Mesothelial cell of epicardium (in vitro differentiated cells): Measurements from ENCODE around the gene MIB1. TPM values are rescaled to one million over a fixed set of nuclear protein-coding genes. Genes with fewer than 3 reads are reported as not detected.

Experiments used
- DNase-seq, 2 experiments: peaks; one replicate each; pipeline ENCODE4 v3.0.0; 2021; ENCODE audit warnings: low spot score in 2 of 2; ENCODE audit not compliant: unreplicated experiment in 2 of 2
- H3K27ac Mint-ChIP-seq: 2 replicates; pipeline ENCODE4 v1.8.0; 2021; ENCODE audit warnings: mixed read lengths
- H3K27me3 Mint-ChIP-seq: 2 replicates; pipeline ENCODE4 v1.8.0; 2021; ENCODE audit warnings: low read depth, mixed read lengths
- H3K36me3 Mint-ChIP-seq: 2 replicates; pipeline ENCODE4 v1.8.0; 2021; ENCODE audit warnings: mixed read lengths
- H3K4me1 Mint-ChIP-seq: 2 replicates; pipeline ENCODE4 v1.8.0; 2021; ENCODE audit warnings: mixed read lengths
- H3K4me3 Mint-ChIP-seq: 2 replicates; pipeline ENCODE4 v1.8.0; 2021; ENCODE audit warnings: mild to moderate bottlenecking, moderate library complexity, mixed read lengths
- H3K9me3 Mint-ChIP-seq: 2 replicates; pipeline ENCODE4 v1.8.0; 2021; ENCODE audit warnings: mixed read lengths
- total RNA-seq: library from RNA; stranded (reverse); gene quantifications from 3 replicates; pipeline ENCODE4 v1.2.1, GENCODE V29; 2021
- TF ChIP-seq, protein P1 (sequence below): fragments of 200-600 bp; sonication (generic); IDR thresholded peaks from one replicate; pipeline ENCODE4 v1.5.0; 2021; ENCODE audit warnings: antibody characterized with exemption; ENCODE audit not compliant: unreplicated experiment

MIB1 gene
- total RNA-seq, 1 donor from 2014 or later = 81.9 TPM

DNA sequence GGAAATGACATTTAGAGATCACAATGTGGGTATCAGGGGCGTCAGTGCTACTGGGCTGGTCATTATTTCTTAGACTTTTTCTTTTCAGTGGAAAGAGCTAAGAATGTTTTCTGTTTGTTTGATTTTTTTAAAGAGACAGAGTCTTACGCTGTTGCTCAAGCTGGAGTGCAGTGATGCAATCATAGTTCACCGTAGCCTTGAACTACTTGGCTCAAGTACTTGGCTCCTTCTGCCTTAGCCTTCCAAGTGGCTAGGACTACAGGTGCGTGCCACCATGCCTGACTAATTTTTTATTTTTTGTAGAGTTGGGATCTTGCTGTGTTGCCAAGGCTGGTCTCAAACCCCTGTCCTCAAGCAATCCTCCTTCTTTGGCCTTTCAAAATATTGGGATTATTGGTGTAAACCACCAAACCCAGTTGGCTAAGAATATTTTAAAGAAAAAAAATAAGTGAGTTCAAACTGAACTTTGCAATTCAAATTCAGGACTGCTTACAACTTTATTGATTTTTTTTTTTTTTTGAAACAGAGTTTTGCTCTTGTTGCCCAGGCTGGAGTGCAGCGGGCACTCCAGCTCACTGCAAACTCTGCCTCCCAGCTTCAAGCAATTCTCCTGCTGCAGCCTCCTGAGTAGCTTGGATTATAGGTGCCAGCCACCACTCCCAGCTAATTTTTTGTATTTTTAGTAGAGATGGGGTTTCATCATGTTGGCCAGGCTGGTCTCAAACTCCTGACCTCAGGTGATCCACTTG, 154.2 kb downstream of the MIB1 start:
- H3K9me3 Mint-ChIP-seq = peaks cover 13% of the 10 kb centered on the region
- H3K4me3 Mint-ChIP-seq = no peak overlapping the region
- H3K27ac Mint-ChIP-seq = no peak overlapping the region
- no peak for DNase-seq
- TF ChIP-seq, protein P1, sequence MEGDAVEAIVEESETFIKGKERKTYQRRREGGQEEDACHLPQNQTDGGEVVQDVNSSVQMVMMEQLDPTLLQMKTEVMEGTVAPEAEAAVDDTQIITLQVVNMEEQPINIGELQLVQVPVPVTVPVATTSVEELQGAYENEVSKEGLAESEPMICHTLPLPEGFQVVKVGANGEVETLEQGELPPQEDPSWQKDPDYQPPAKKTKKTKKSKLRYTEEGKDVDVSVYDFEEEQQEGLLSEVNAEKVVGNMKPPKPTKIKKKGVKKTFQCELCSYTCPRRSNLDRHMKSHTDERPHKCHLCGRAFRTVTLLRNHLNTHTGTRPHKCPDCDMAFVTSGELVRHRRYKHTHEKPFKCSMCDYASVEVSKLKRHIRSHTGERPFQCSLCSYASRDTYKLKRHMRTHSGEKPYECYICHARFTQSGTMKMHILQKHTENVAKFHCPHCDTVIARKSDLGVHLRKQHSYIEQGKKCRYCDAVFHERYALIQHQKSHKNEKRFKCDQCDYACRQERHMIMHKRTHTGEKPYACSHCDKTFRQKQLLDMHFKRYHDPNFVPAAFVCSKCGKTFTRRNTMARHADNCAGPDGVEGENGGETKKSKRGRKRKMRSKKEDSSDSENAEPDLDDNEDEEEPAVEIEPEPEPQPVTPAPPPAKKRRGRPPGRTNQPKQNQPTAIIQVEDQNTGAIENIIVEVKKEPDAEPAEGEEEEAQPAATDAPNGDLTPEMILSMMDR = no peak
- H3K27me3 Mint-ChIP-seq = no peaks in the 10 kb centered on the region
- H3K36me3 Mint-ChIP-seq = no peaks in the 10 kb centered on the region
- peaks cover 10% of the 10 kb centered on the region for H3K4me1 Mint-ChIP-seq

DNA sequence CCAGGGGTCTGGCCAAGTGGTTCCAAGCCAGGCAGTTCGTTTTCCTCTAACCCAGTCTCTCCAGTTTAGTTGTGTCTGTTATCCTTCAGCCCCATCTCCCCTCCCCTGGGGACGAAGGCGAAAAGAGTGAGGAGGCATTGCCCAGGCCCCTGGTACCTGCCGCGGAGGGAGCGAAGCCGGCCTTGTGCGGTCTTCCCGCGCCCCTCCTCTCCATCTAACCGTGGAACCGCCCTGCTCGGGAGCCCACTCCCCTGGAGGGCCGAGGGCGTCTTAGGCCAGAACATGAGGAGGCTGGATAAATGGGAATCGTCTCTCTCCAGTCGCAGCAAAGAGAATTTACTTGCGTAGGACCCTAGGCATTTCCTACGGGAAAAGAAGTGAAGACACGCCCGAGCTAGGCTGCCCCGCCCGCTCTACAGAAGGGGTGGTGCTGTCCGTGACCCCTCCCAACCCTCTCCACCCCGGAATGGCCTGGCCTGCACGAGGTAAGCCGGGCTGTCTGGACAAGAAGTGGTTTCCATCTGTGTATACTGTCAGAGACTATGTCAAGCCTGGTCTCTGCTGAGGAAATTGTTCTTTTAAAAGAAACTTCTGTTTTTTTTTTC, 156.2 kb downstream of the MIB1 start:
- no peak for DNase-seq
- H3K4me1 Mint-ChIP-seq = peaks cover 15% of the 10 kb centered on the region
- no peaks in the 10 kb centered on the region for H3K36me3 Mint-ChIP-seq
- no peaks in the 10 kb centered on the region for H3K27me3 Mint-ChIP-seq
- TF ChIP-seq, protein P1 = no peak
- peaks cover under 1% of the 10 kb centered on the region for H3K9me3 Mint-ChIP-seq
- no peak overlapping the region for H3K4me3 Mint-ChIP-seq
- H3K27ac Mint-ChIP-seq = no peak overlapping the region

DNA sequence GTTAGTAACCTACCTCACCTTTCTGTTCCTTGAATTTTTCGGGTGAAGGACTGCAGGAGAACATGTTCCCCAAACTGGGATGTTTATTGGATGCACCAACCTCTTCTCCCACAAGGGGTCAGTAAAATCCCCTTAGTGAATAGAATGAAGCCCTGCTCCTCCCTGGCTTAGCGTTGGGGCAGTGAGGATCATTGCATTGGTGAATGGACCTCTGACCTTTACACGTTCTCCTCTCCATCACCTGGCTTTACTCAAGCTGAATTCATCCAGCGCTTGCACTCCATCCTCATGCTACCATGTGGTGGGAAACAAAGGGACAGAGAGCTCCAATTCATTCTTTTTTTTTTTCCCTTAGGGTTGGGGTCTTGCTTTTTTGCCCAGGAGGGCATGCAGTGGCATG, 157.2 kb downstream of the MIB1 start:
- Mint-ChIP-seq H3K27me3 (no peaks in the 10 kb centered on the region), H3K4me1 (peaks cover 21% of the 10 kb centered on the region), H3K9me3 (no peaks in the 10 kb centered on the region), H3K27ac (no peak overlapping the region), H3K36me3 (no peaks in the 10 kb centered on the region), H3K4me3 (no peak overlapping the region)
- no peak for DNase-seq
- TF ChIP-seq, protein P1 = peak; percentile 76

DNA sequence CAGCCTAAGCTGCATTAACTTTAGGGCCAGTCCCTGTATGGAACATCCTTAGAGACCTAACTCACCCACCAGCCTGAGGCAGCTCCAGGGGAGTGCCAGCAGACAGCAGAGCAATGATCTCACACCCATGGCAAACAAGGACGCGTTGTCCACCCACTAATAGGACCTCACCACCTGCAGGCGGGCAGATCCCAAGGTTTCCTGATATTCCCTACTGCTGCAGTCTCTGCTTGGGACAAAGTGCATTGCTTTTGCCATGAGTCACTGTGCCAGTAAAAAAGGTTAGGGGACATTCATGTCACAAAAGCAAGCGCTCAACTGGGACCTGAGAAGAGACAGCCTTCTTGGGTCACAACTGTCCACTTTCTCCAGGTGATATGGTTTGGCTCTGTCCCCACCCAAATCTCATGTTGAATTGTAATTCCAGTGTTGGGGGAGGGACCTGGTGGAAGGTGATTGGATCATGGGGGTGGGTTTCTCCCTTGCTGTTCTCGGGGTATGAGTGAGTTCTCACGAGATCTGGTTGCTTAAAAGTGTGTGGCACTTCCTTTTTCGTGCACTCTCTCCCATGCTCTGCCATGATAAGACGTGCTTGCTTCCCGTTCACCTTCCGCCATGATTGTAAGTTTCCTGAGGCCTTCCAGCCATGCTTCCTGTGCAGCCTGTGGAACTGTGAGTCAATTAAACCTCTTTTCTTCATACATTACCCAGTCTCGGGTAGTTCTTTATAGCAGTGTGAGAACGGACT, 160.2 kb downstream of the MIB1 start:
- H3K4me1 Mint-ChIP-seq = peaks cover 42% of the 10 kb centered on the region
- DNase-seq = no peak
- no peaks in the 10 kb centered on the region for H3K36me3 Mint-ChIP-seq
- no peaks in the 10 kb centered on the region for H3K9me3 Mint-ChIP-seq
- TF ChIP-seq, protein P1 = no peak
- no peaks in the 10 kb centered on the region for H3K27me3 Mint-ChIP-seq
- no peak overlapping the region for H3K27ac Mint-ChIP-seq
- H3K4me3 Mint-ChIP-seq = no peak overlapping the region

DNA sequence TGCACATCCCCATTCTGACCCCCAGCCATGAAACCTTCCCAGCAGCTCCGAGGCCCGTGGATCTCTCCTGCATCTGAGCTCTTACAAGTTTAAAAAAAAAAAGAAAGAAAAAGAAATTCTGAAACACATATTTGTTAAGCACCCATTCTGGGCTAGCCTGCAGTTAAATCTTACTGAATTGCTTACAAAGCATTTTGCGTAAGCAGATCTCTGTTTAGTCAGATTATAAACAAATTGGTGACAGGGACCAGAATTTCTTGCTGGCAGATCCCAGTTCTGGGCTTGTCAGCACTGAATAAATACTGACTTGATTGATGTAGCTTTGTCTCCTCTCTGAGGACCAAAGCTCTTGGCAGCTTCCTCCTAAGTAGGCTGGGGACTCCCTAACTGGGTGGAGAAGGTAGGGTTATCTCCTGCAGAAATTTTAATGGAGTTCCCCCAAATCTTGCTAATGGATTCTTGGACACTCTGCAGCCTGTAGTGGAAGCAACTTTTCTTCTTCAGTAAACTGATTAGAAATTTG, 160.9 kb downstream of the MIB1 start:
- Mint-ChIP-seq H3K27ac (no peak overlapping the region), H3K4me3 (no peak overlapping the region), H3K9me3 (no peaks in the 10 kb centered on the region), H3K27me3 (no peaks in the 10 kb centered on the region), H3K4me1 (peaks cover 45% of the 10 kb centered on the region), H3K36me3 (no peaks in the 10 kb centered on the region)
- no peak for DNase-seq
- TF ChIP-seq, protein P1 = no peak
